ENCODE data around the gene CTCFL.
"Not testable (repeated sequence)": the region's sequence is repeated elsewhere in the genome, so short reads cannot be mapped to it uniquely, and the experiment has no call there.

Gene CTCFL

DNA sequence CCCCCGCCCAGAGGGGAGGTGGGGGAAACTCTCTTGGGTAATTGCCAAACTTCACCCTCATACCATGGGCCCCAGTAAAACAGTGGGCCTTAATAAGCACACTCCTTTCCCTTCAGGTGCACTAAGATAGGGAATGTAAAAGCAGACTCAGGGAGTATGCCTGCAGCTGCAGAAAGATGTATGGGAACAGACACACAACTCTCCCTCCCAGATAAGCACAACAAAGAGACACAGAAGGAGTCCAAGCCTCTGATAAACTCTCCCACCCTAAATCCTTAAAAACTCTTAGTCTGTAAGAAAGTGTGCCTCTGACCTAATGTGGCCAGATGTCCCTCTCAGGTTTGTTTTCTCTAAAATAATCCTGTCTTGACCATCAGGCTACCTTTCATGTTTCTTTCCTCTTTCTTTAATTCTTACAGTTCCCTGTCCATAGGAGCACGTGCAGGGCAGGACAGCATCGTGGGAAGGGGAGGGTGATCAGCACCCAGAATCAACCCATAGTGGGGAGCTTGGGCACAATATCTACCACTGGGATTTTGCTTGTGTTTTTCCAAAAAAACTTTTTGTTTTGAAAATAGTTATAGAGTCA is 11.3 kb upstream of the CTCFL start:
- no peak for DNase-seq

GRCh38 chr20:57535297-57535696 is 10.4 kb upstream of the CTCFL start:
- no peak for DNase-seq

GRCh38 chr20:57532104-57532503 is 7.2 kb upstream of the CTCFL start:
- DNase-seq = no peak

DNA sequence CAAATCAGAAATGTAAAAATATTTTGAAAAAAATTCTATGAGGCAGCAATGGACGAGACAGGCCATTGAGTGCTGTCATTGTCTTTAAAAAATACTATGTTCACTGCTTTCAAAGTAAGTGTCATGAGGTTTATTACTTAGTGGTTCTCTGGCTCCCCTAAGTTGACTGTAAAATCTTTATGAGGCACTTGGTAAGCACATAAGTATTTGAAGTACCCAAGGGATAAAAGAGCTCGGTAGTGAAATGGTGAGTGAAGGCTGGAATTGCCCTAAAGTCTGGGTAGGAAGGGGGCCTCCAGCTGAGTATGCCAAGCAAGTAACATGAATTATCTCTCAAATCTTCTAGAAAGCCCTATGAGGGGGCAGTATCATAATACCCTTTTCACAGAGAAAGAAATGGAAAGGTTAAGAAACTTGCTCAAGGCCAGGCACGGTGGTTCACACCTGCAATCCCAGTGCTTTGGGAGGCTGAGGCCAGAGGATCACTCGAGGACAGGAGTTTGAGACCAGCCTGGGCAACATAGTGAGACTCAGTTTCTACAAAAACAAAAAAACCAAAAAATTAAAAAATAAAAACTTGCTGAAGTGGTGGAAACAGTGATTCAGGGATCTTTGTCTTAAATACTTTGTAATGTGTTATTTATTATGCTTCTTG is 5.5 kb upstream of the CTCFL start:
- no peak for DNase-seq

DNA sequence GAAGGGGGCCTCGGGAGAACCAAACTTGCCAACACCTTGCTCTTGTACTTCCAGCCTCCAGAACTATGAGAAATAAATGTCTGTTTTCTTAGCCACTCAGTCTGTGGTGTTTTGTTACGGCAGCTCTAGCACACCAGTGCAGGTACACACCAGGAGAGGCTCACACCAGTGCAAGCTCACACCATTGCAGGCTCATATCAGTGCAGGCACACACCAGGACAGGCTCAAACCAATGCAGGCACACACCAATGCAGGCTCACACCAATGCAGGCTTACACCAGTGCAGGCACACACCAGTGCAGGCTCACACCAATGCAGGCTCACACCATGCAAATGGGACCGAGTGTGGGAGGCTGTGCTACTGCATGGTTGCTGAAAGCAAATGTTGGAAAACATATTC is 4.9 kb upstream of the CTCFL start:
- DNase-seq = no peak

GRCh38 chr20:57529160-57529585 is 4.2 kb upstream of the CTCFL start:
- DNase-seq = no peak

GRCh38 chr20:57528148-57528547 is 3.2 kb upstream of the CTCFL start:
- DNase-seq = no peak

GRCh38 chr20:57527728-57528127 is 2.8 kb upstream of the CTCFL start:
- no peak for DNase-seq

DNA sequence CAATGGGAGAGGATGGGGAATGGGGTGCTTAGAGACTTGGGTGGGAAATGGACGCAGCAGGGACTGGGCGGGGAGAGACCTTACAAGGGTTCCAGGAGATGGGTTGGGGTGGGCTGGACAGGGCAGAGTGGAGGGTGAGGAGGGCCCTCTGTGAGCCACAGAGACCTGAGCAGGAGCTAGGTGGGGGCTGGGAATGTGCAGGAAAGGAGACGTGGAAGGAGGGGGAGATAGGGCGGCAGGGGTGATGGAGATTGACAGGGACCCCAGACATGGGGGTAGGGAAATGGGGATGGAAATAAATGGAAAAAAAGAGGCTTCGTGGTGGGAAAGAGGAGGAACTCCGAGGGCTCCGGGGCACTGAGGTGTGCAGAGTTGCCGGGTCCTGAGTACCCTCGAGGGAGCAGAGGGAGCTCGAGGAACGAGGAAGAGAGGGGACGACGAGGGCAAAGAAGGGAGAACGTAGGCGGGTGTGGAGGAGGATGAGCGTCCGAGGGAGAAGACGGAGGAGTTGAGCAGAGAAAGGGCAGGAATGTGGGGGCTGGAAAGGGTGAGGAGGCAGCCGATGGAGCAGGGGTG is 2.0 kb upstream of the CTCFL start:
- no peak for DNase-seq

DNA sequence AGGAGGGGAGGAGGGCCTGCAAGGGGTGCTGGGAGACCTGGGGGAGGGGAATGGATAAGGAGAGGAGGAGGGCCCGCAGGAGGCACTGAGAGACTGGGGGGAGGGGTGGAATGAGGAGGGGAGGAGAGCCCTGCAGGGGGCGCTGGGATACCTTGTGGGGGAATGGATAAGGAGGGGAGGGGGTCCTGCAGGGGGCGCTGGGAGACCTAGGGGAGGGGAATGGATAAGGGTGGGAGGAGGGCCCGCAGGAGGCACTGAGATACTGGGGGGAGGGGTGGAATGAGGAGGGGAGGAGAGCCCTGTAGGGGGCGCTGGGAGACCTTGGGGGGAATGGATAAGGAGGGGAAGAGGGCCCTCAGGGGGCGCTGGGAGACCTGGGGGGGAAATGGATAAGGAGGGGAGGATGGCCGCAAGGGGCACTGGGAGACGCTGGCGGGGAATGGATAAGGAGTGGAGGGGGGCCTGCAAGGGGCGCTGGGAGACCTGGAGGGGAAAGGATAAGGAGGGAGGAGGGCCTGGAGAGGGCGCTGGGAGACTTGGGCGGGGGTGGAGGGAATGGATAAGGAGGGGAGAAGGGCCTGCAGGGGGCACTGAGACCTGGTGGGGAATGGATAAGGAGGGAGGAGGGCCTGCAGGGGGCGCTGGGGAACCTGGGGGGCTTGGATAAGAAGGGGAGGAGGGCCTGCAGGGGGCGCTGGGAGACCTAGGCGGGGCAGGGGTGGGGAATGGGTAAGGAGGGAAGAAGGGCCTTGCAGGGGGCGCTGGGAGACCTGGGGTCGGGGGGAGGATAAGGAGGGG is 1.3 kb upstream of the CTCFL start:
- no peak for DNase-seq

DNA sequence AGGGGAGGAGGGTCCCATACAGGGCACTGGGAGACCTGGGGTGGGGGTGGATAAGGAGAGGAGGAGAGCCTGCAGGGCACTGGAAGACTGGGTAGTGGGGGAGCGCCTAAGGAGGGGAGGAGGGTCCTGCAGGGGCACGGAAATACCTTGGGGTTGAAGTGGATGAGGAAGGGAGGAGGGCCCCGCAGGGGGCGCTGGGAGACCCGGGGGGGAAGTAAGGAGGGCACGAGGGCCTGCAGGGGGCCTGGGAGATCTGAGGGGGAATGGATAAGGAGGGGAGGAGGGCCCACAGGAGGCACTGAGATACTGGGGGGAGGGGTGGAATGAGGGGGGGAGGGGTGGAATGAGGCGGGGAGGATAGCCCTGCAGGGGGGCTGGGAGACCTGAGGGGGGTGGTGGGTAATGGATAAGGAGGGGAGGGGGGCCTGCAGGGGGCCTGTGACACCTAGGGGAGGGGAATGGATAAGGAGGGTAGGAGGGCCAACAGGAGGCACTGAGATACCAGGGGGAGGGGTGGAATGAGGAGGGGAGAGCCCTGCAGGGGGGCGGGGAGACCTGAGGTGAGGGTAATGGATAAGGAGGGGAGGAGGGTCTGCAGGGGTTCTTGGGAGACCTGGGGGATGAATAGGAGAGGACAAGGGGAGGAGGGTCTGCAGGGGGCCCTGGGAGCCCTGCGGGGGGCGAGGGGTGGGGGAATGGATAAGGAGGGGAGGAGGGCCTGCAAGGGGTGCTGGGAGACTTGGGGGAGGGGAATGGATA is 567 bp upstream of the CTCFL start:
- DNase-seq = no peak

DNA sequence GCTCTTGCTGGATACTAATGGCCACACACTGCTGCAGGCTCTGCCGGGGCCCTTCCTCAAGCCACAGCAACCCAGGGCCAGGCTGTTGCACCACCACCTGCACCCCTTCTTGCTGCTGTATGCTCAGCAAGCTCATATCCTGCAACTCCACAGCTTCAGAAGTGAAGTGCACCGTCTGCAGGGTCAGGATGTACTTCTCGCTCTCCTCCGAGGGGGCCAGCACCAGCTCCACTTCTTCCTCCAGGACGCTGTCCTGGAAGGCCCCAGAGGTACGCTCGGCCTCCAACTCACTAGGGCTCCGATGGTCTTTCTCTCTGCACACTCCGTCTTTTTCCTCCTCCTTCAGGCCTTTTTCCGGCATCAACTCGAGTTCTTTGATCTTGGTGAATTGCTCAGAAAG is 1.2 kb downstream of the CTCFL start:
- DNase-seq = no peak

GRCh38 chr20:57522380-57523140 is 2.4 kb downstream of the CTCFL start:
- DNase-seq = no peak

DNA sequence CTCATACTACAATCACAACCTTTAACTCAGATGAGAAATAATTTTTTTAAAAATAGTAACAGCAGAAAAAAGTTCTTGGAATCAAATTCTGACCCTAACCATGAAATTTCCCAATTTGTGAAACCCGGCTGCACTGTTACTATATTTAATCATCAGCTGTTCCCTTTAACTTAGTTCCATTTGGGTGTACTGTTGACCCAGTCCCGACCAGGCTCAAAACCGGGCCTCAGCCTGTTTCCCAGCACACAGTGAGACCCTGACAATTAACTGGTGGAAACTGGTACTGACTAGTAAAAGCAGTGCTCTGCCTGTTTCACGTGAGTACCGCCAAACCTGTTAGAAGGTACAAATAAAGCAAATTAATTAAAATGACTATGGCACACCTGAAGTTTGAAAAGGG is 7.0 kb downstream of the CTCFL start:
- DNase-seq = no peak

- DNase-seq = peak; percentile 34 to 37
Measured at GRCh38 chr20:57514273-57514751, 10.6 kb downstream of the CTCFL start.

DNA sequence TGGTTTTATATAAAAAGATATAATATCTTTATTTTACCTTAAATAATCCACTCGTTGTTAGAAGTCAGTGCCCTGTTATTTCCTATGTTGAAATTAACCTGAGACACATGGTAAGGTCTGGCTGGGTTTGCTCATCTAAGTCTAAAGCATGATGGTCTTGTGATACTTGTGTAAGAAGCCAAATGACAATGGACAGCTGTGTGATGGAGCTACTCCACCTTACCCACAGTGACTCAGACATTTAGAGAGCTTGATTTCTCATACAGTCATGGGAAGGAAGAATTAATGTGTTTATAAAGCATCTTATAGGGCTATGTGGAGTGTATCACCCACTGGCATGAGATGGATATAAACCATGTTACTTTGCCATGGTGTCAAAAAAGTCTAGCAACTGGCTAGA is 11.7 kb downstream of the CTCFL start:
- no peak for DNase-seq

- no peak for DNase-seq
Measured at GRCh38 chr20:57512432-57512831, 12.5 kb downstream of the CTCFL start.

- DNase-seq = not testable (repeated sequence)
Measured at GRCh38 chr20:57511709-57512108, 13.2 kb downstream of the CTCFL start.

DNA sequence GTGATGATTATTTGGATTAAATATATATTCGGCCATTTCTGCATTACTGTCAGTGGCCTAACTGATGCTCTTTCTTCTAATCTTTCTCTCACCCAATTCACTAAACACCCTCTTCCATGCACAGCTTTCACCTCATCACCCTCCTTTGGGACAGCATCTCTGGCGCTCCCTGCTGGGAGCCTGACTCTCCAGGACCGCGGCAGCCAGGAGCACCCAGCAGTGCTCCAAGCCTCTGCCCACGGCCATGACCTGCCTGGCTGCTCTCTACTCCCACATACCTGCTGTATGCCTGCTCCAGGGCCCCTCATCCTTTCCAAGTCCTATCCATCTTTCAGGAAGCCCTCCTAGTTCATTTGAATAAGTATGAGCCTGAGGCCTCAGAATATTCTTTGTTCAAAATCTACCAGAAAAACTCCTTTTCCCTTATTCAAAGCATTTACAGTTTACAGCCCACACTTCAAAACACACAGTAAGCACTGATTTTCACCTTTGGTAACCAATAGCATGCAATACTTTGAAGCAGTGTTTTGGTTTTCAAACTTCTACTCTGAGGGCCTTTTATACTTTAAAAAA is 15.2 kb downstream of the CTCFL start:
- DNase-seq = no peak

DNA sequence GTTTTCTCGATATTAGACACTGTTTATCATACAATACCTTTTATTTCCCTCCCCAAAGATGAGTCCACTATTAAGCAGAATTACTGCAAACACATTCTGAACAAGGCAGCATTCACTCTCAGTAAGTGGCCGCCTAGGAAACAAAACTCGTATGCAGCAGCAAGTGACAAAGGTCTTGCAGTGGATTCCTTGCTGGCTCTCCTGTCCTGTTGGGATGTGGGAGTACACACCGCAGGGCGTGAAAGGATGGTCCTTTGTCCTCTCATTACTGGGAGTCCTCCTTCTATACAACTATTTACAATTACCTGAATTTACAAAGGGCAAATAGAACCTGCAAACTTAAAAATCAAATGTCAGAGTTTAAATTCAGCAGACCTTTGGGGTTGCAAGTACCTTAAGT is 16.1 kb downstream of the CTCFL start:
- DNase-seq = no peak

DNA sequence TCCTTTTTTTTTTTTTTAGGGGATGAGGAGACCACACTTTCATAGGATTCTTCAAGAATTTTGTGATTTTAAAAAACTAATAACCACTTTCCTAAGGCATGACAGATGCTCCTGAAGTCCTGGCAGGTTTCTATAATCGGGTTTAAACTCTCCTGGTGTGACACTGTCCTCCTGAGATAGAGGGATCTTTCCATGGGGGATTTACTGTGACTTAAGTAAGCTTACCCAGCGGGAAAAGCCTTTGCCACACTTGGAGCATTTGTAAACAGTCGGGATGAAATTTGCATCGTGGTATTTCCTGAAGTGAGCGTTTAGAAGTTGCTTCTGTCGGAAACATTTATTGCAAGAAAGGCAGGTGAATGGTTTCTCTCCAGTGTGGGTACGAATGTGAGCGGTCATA is 16.6 kb downstream of the CTCFL start:
- no peak for DNase-seq

- DNase-seq = no peak
Measured at GRCh38 chr20:57507477-57507876, 17.5 kb downstream of the CTCFL start.

All from CD4-positive, alpha-beta T cell treated with Interferon alpha-2 for 1 hour (primary cell).